ENCODE results near the gene SDC3. TPM values are rescaled to one million over a fixed set of nuclear protein-coding genes. Genes with fewer than 3 reads are reported as not detected.

Gene SDC3
- total and polyA plus RNA-seq, 2 of the 8 experiments (the other 6 are each of a cell fraction or from before 2014, with no cell fraction given), result 7.0 to 27.0 TPM

DNA sequence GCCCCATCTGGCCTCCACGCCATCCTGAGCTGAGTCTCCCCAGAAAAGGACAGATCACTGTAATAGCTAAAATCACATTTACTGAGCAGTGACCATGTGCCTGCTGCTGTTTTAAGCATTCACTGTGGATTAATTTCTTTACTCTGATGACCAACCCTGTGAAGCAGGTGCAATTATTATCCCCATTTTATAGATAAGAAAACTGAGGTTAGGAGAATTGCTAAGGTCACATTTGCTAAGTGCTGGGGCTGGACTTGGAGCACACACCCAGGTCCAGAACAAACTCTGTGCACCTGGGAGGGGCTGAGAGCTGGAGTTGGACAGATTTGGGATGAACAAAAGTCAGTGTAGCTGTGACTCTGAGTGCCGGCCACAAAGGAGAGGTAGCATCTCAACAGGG lies 58.0 kb downstream of the SDC3 start:
- CTCF ChIA-PET (ENCODE audit: partially characterized antibody), result interaction anchor here (0.9 to 6.2 kb wide), 3 partner anchors 48 to 71 kb away, joined by 3 to 56 read pairs (median 52); no protein-coding TSS in a partner anchor

More for the DNA sequence above, 58.0 kb downstream of the SDC3 start:
- Histone ChIP-seq H3K23ac (ENCODE audit: insufficient read length) (no peak overlapping the region), H3K79me2 (ENCODE audit: control insufficient read depth in 1 of 2, insufficient read depth in 2 of 2, low read length in 2 of 2) (no peaks in the 10 kb centered on the region), H3K4me1 (replicated peaks in 1 of 4; ENCODE audit: control insufficient read depth in 3 of 4, insufficient read depth in 4 of 4, low read length in 3 of 4) (peaks cover 8 to 27% (median 15%) of the 10 kb centered on the region in 4 experiments), H2AFZ (ENCODE audit: low read length) (no peak overlapping the region), H3K79me1 (ENCODE audit: low read depth, low read length) (no peaks in the 10 kb centered on the region), H3K56ac (replicated peaks; ENCODE audit: insufficient read length, low read depth, low read length) (no peak overlapping the region), H3K9ac (replicated peaks in 1 of 4; ENCODE audit: extremely low read depth in 1 of 4, low read depth in 3 of 4, low read length in 3 of 4) (no peak overlapping the region), H3K18ac (ENCODE audit: extremely low read depth, low read length) (no peak overlapping the region), H3K27ac (ENCODE audit: low read depth, low read length) (no peak overlapping the region), H2AK5ac (ENCODE audit: low read depth, low read length) (no peak overlapping the region), H2BK20ac (ENCODE audit: low read length) (no peak overlapping the region), H2BK120ac (replicated peaks; ENCODE audit: low read depth, low read length) (no peak overlapping the region), H2BK15ac (ENCODE audit: low read length) (no peak overlapping the region), H4K8ac (ENCODE audit: extremely low read depth, insufficient read depth, low read length) (no peak overlapping the region), H3K4me3 (ENCODE audit: extremely low read depth in 1 of 4, insufficient read depth in 2 of 4, low read depth in 3 of 4, low read length in 4 of 4) (no peak overlapping the region), H3K9me3 (ENCODE audit: insufficient read depth in 2 of 2, low read depth in 1 of 2, low read length in 1 of 2) (no peaks in the 10 kb centered on the region), H2BK12ac (ENCODE audit: low read depth, low read length) (no peak overlapping the region), H3K36me3 (ENCODE audit: control insufficient read depth in 2 of 4, insufficient read depth in 4 of 4, low read length in 3 of 4) (no peaks in the 10 kb centered on the region), H4K20me1 (replicated peaks in 1 of 2; ENCODE audit: control insufficient read depth in 1 of 2, insufficient read depth in 2 of 2, low read length in 2 of 2) (no peaks in the 10 kb centered on the region), H2BK5ac (ENCODE audit: low read depth, low read length) (no peak overlapping the region), H3K14ac (ENCODE audit: insufficient read length) (no peak overlapping the region), H3K4me2 (ENCODE audit: insufficient read depth in 1 of 2, low read depth in 2 of 2, low read length in 2 of 2) (no peak overlapping the region), H4K91ac (replicated peaks; ENCODE audit: insufficient read length, low read length) (no peak overlapping the region), H3K27me3 (replicated peaks in 1 of 4; ENCODE audit: control insufficient read depth in 3 of 4, extremely low read depth in 1 of 4, insufficient read depth in 3 of 4, low read length in 3 of 4) (no peaks in the 10 kb centered on the region), H3K23me2 (ENCODE audit: low read depth, low read length) (no peaks in the 10 kb centered on the region; the same call in 1 of the 2 replicates), H4K5ac (ENCODE audit: insufficient read length, low read depth, low read length) (no peak overlapping the region), H3K4ac (replicated peaks; ENCODE audit: insufficient read length, low read depth, low read length) (peak overlapping the region; percentile 30)
- no peak for DNase-seq (ENCODE audit: low read depth in 1 of 2, low spot score in 2 of 2)
- POLR2A ChIA-PET (ENCODE audit: partially characterized antibody), result interaction anchor here (1.1 kb wide), 1 partner anchor 26 kb away, joined by 3 read pairs; no protein-coding TSS in a partner anchor
- TF ChIP-seq GTF2F1 (IDR thresholded peaks at IDR 0.05; ENCODE audit: borderline replicate concordance, low read depth, low read length), result no peak
- TF ChIP-seq SIX5 (IDR thresholded peaks at IDR 0.05; ENCODE audit: low read depth, low read length), result no peak
- TF ChIP-seq CBX5 (IDR thresholded peaks at IDR 0.05; ENCODE audit: low read depth, low read length), result no peak
- TF ChIP-seq MAFK (IDR thresholded peaks at IDR 0.05; ENCODE audit: low read depth, low read length), result no peak
- TF ChIP-seq CEBPB (IDR thresholded peaks at IDR 0.05; ENCODE audit: low read depth, low read length), result no peak
- TF ChIP-seq CHD1 (IDR thresholded peaks at IDR 0.05; ENCODE audit: low read depth, low read length), result no peak
- TF ChIP-seq CBX8 (IDR thresholded peaks at IDR 0.05; ENCODE audit: borderline replicate concordance, low read depth, low read length), result no peak
- no peak for TF ChIP-seq ASH2L (IDR thresholded peaks at IDR 0.05; ENCODE audit: low read length)
- FAIRE-seq, result no peak
- 85% methylated on average over 2 of the region's 2 CpGs; no CpG with 5 or more reads in 1 of the 2 experiments for WGBS, 2 experiments (ENCODE audit: extremely low coverage in 1 of 2, insufficient coverage in 1 of 2, insufficient read length in 1 of 2, insufficient replicate concordance in 2 of 2, low coverage in 1 of 2, low lambda C conversion rate in 2 of 2, missing lambda C conversion rate in 1 of 2)
